Testis (tissue), 5 donors: ENCODE data around the gene GNPDA1. TPM values are rescaled to one million over a fixed set of nuclear protein-coding genes. Genes with fewer than 3 reads are reported as not detected.

Experiments
- DNase-seq: peaks from one replicate; pipeline ENCODE4 v3.0.0-alpha.2; 2019
- H3K27ac ChIP-seq, 2 donors: fragments of 200-600 bp; sonication (generic); one replicate each; pipeline ENCODE4 v1.5.1; 2019
- H3K27me3 ChIP-seq: fragments of 200-600 bp; sonication (generic); one replicate; pipeline ENCODE4 v1.5.1; 2019
- H3K36me3 ChIP-seq: fragments of 200-600 bp; sonication (generic); one replicate; pipeline ENCODE4 v1.5.1; 2017; ENCODE audit warnings: low read depth; ENCODE audit errors: missing control alignments
- H3K4me1 ChIP-seq: fragments of 200-600 bp; sonication (generic); one replicate; pipeline ENCODE4 v1.5.1; 2019
- H3K4me3 ChIP-seq, 2 donors: fragments of 200-600 bp; sonication (generic); one replicate each; pipeline ENCODE4 v1.5.1; 2017 to 2019
- H3K9me3 ChIP-seq: fragments of 200-600 bp; sonication (generic); one replicate; pipeline ENCODE4 v1.5.1; 2017
- POLR2A ChIP-seq: fragments of 450-650 bp; IDR thresholded peaks from one replicate; pipeline ENCODE4 v1.6.1; 2017; ENCODE audit warnings: antibody characterized with exemption, mild to moderate bottlenecking, moderate library complexity
- WGBS, 2 donors: methylation state at CpG; one replicate each; pipeline ENCODE4 v1.1.5; 2018; 5-methylcytosine and 5-hydroxymethylcytosine counted together
- intact Hi-C: fragments of 100-400 bp; cut with DNase I; formaldehyde crosslinking; loops from one replicate; pipeline ENCODE4 v1.15.1; 2023; ENCODE audit warnings: low total_unique reads
- long read RNA-seq, 2 donors: transcript quantifications; one replicate each; lab custom pipeline, GENCODE V29; 2026
- polyA plus RNA-seq: library from polyadenylated mRNA; stranded (reverse); fragments of 350-450 nt; fragmentation: Illumina TruSeq; extraction: RNeasy Lipid Tissue Mini Kit (QIAGEN cat#74804); gene quantifications from one replicate; pipeline ENCODE4 v1.2.3, GENCODE V29; 2014; ENCODE audit warnings: low read depth, low replicate concordance; ENCODE audit not compliant: insufficient read depth
- total RNA-seq, 2 donors: library from RNA; depleted of rRNA; stranded (reverse); fragments of >200 nt; gene quantifications; one replicate each; pipeline ENCODE4 v1.2.3, GENCODE V29; 2016
- TF ChIP-seq, protein P1 (sequence below), 3 experiments: fragments of 450-650 bp in 2 of 3; fragments of 200-600 bp in 1 of 3; sonication (generic) in 1 of 3; IDR thresholded peaks; one replicate each; pipeline ENCODE4 v1.5.1; 2016 to 2019; ENCODE audit warnings: antibody characterized with exemption in 3 of 3, mild to moderate bottlenecking in 2 of 3, moderate library complexity in 1 of 3

The GNPDA1 gene
- total RNA-seq (10 to 100 TPM; 32.9 to 49.4 TPM), polyA plus RNA-seq (53.4 TPM)
- long read RNA-seq, donor 1, transcript GNPDA1-210 (6 exons, 2,980 nt): minor isoform, 6 of 23 reads
- long read RNA-seq, donor 1, transcript GNPDA1-201 (7 exons, 2,273 nt): major isoform, 15 of 23 reads
- long read RNA-seq, donor 1, partial matches to known transcripts: 0 of 23 reads
- long read RNA-seq, donor 1, other reads (novel, unspliced or antisense): 0 of 23 reads
- long read RNA-seq, donor 2, transcript GNPDA1-210 (6 exons, 2,980 nt): minor isoform, 7 of 32 reads
- long read RNA-seq, donor 2, transcript GNPDA1-201 (7 exons, 2,273 nt): major isoform, 23 of 32 reads
- long read RNA-seq, donor 2, partial matches to known transcripts: 0 of 32 reads
- long read RNA-seq, donor 2, other reads (novel, unspliced or antisense): 0 of 32 reads

DNA sequence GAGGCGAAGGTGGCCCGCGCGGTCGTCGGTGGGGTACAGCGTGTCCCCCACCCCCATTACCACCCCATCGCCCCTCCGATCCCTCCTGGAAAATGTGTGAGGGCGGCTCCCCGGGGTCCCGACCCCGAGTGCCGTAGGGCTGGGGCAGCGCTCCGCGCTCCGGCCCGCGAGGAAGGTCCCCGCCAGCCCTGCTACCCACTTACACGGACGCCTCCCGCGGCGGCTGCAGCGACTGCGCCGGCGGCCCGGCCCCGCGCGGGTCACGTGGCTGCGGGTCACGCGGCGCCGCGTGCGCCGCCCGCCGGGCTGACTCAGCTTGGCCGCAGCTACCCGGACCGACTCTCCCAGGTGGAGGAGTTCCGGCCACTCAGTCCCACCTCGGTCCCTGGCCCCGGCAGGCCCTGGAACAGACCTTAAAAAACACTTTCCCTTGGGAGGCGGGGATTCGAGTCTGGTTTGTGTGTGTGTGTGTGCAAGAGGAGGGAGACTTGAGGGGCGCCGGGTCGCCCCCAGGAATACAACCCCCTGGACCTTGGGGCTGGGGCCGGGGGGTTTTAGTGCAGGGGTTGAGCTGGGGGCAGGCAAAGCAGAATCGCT, at the start of gene GNPDA1:
Gene GNPDA1 (minus strand): TSS at position 236 of the 597 bp plus-strand sequence. CDS start 992 bp downstream, outside the sequence.
- intact Hi-C loops: loop anchor here (10.0 kb wide), 1 partner anchor 102 kb away; no protein-coding TSS in a partner anchor
- 0 to 1% methylated on average over 20 to 28 of the region's 58 CpGs for WGBS, 2 donors
- H3K9me3 ChIP-seq: no peaks in the 10 kb centered on the region
- H3K27ac ChIP-seq: peak within 1 kb of the TSS; percentile 93 to 96
- H3K27me3 ChIP-seq: no peaks in the 10 kb centered on the region
- no peak for TF ChIP-seq POLR2A
- TF ChIP-seq, protein P1, sequence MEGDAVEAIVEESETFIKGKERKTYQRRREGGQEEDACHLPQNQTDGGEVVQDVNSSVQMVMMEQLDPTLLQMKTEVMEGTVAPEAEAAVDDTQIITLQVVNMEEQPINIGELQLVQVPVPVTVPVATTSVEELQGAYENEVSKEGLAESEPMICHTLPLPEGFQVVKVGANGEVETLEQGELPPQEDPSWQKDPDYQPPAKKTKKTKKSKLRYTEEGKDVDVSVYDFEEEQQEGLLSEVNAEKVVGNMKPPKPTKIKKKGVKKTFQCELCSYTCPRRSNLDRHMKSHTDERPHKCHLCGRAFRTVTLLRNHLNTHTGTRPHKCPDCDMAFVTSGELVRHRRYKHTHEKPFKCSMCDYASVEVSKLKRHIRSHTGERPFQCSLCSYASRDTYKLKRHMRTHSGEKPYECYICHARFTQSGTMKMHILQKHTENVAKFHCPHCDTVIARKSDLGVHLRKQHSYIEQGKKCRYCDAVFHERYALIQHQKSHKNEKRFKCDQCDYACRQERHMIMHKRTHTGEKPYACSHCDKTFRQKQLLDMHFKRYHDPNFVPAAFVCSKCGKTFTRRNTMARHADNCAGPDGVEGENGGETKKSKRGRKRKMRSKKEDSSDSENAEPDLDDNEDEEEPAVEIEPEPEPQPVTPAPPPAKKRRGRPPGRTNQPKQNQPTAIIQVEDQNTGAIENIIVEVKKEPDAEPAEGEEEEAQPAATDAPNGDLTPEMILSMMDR (IDR thresholded peaks at IDR 0.05): peak in 1 of 3 experiments; percentile 44
- H3K4me3 ChIP-seq: peak within 1 kb of the TSS; percentile 66 to 77
- peak; percentile 87 for DNase-seq
- H3K36me3 ChIP-seq: no peaks in the 10 kb centered on the region
- H3K4me1 ChIP-seq: peaks cover 19% of the 10 kb centered on the region

DNA sequence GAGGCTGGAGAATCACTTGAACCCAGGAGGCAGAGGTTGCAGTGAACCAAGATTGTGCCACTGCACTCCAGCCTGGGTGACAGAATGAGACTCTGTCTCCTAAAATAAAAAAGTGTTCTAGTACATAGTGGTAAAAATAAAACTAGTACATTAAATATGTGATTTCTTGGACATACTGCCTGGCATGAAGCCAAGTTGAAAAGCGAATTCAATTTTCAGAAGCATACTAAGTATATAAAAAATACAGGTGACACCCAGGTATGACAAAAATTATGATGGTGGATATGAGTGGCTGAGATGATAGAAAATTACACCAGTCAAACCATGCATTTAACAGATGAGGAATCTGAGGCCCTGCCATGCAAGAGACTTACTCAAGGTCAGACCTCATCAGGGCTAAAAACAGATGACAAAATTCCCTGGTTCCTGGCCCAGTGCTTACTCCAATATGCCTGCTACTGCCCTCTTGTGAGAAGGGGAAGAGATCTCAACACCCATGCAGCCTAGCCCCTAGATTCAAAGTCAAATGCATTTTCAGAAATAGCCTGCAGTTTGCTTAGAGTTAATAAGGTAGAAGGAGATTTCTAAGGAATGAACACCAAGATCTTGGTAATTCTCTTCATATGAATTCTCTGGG, 46.6 kb upstream of the GNPDA1 start:
- no peak for TF ChIP-seq POLR2A
- TF ChIP-seq, protein P1 (IDR thresholded peaks at IDR 0.05): no peak
- H3K4me3 ChIP-seq: no peak overlapping the region
- DNase-seq: peak; percentile 32
- 74 to 89% methylated on average over 1 of the region's 1 CpG for WGBS, 2 donors
- intact Hi-C loops: no loop called here
- H3K9me3 ChIP-seq: no peaks in the 10 kb centered on the region
- H3K27me3 ChIP-seq: no peaks in the 10 kb centered on the region
- no peaks in the 10 kb centered on the region for H3K36me3 ChIP-seq
- no peak overlapping the region for H3K27ac ChIP-seq
- peaks cover 19% of the 10 kb centered on the region for H3K4me1 ChIP-seq

DNA sequence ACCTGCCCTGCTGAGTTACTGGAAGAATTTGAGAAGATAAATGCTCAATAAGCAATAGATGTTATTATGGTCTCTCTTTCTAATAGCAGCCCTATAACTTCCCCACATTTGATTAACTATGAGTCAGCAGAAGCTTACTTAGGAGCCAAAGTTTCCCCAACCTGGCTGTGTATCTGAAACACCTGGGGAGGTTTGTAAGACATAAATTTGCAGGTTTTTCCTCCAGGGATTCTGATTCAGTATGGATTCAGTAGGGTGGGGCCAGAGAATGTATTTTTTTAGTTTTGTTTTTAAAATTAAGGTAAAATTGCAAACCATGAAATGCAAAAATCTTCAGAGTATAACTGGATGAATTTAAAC, 44.9 kb upstream of the GNPDA1 start:
- no peak for DNase-seq
- no peak overlapping the region for H3K27ac ChIP-seq
- no peaks in the 10 kb centered on the region for H3K9me3 ChIP-seq
- no peak for TF ChIP-seq POLR2A
- TF ChIP-seq, protein P1 (IDR thresholded peaks at IDR 0.05): no peak
- H3K36me3 ChIP-seq: no peaks in the 10 kb centered on the region
- H3K4me3 ChIP-seq: no peak overlapping the region
- no peaks in the 10 kb centered on the region for H3K27me3 ChIP-seq
- intact Hi-C loops: no loop called here
- H3K4me1 ChIP-seq: peaks cover 13% of the 10 kb centered on the region

DNA sequence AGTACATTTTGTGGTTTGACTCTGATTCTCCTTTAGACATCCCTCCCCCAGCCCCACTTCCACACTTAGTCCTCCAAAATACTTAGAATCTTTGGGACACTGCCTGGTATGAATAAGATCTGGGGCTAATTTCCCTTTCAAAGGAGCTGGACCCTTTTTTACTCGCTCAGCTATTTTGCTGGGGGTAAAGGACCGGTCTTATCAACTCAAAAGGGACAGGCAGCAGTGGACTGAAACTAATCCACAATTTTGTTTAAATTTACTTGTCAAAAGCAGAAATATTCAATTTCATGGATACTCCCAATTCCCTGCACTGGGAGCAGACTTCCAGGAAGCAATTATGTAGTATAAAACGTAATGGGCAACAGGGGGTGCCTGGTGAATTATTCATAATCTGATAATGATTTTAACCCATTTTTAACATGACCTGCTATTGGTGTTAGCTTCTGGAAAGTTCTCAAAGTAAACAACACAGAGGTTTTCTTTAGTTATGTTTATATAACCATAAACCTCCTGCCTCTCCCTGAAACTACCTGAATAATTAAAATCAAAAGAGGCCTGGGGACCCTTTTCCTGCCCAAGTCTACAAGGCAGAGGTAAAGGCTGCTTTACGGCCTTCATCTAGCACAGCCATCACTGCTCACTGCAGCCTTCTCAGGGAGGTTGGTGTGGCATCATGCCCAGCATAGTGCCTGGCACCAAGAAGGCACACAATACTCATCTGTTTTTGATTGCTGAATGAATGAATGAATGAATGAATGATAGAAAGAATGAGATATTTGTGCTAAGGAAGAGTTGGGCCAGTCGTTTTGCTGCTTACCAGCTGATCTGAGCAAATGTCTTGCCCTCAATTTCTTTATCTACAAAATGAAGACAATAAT, 44.2 kb upstream of the GNPDA1 start:
- no peaks in the 10 kb centered on the region for H3K9me3 ChIP-seq
- H3K36me3 ChIP-seq: no peaks in the 10 kb centered on the region
- intact Hi-C loops: no loop called here
- H3K4me3 ChIP-seq: no peak overlapping the region
- TF ChIP-seq POLR2A: no peak
- TF ChIP-seq, protein P1 (IDR thresholded peaks at IDR 0.05): no peak
- peak; percentile 51 for DNase-seq
- 58 to 65% methylated on average over 5 of the region's 5 CpGs for WGBS, 2 donors
- H3K27me3 ChIP-seq: no peaks in the 10 kb centered on the region
- peaks cover 8% of the 10 kb centered on the region for H3K4me1 ChIP-seq
- no peak overlapping the region for H3K27ac ChIP-seq
